ENCODE results near the gene NEFH. TPM values are rescaled to one million over a fixed set of nuclear protein-coding genes. Genes with fewer than 3 reads are reported as not detected.

NEFH gene
- total and polyA plus RNA-seq, 2 donors (not counting 3 experiments of a cell fraction or from before 2014, with no cell fraction given): 0.09 to 0.59 TPM

DNA sequence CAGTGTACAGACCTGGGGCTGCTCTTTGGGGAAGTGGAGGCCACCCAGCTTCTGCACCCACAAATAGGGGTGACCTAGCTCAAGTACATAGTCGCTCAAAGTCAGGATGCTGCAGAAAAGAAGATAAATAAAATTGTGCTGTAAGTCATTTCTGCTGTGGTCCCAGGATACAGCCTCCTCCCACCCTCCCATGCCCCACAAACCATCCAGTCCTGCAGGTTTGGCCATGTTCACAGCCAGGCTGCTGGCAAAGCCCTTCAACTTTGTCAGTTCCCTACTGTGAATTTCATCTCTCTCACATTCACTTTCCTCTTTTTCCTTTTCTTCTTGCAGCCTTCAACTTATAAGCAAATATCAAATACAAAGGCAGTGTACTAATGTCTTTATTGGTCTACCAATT is 40.0 kb downstream of the NEFH start:
- POLR2A ChIA-PET: no interaction called here
- H3K27ac ChIP-seq (ENCODE audit: insufficient read depth, low read depth, low read length): no peak overlapping the region

More for the DNA sequence above, 40.0 kb downstream of the NEFH start:
- Histone ChIP-seq H3K79me2 (ENCODE audit: control insufficient read depth, insufficient read depth, low read length) (no peaks in the 10 kb centered on the region), H2AFZ (ENCODE audit: low read depth, low read length) (no peak overlapping the region), H3K4me1 (ENCODE audit: control insufficient read depth, extremely low read depth, insufficient read depth, low read length) (peaks cover 12% of the 10 kb centered on the region), H3K36me3 (ENCODE audit: control insufficient read depth in 2 of 2, extremely low read depth in 1 of 2, insufficient read depth in 2 of 2, low read length in 2 of 2) (peaks cover 18 to 54% of the 10 kb centered on the region in 2 experiments), H3K4me2 (ENCODE audit: insufficient read depth, low read length) (no peak overlapping the region), H4K20me1 (replicated peaks; ENCODE audit: control insufficient read depth, extremely low read depth, insufficient read depth, low read length) (no peaks in the 10 kb centered on the region), H3K27me3 (ENCODE audit: control insufficient read depth in 2 of 2, insufficient read depth in 2 of 2, low read length in 2 of 2) (no peaks in the 10 kb centered on the region), H3K4me3 (replicated peaks in 1 of 3; ENCODE audit: insufficient read depth in 1 of 3, low read depth in 1 of 3, low read length in 3 of 3) (no peak overlapping the region), H3K9me3 (replicated peaks; ENCODE audit: control insufficient read depth, insufficient read depth, low read length) (no peaks in the 10 kb centered on the region), H3K9me1 (replicated peaks; ENCODE audit: control insufficient read depth, extremely low read depth, insufficient read depth, low read length) (no peaks in the 10 kb centered on the region), H3K9ac (replicated peaks; ENCODE audit: extremely low read depth, insufficient read depth, low read length) (no peak overlapping the region)
- dilution Hi-C loops (cut with MboI; ENCODE audit: extremely low pct_ligation_motif_present, low sequenced_read_pairs): no loop called here
- BruUV-seq (replicated peaks): no TSS peak
- DNase-seq (ENCODE audit: low read depth, low spot score) (no peak), FAIRE-seq (no peak)
- CTCF ChIA-PET: interaction anchor here (1.2 to 1.7 kb wide), 2 partner anchors 9 to 16 kb away, joined by 4 to 8 read pairs; no protein-coding TSS in a partner anchor
- intact Hi-C loops (cut with micrococcal nuclease): loop anchor here (5.0 kb wide), 1 partner anchor 123 kb away; no protein-coding TSS in a partner anchor
- TF ChIP-seq, protein P1, sequence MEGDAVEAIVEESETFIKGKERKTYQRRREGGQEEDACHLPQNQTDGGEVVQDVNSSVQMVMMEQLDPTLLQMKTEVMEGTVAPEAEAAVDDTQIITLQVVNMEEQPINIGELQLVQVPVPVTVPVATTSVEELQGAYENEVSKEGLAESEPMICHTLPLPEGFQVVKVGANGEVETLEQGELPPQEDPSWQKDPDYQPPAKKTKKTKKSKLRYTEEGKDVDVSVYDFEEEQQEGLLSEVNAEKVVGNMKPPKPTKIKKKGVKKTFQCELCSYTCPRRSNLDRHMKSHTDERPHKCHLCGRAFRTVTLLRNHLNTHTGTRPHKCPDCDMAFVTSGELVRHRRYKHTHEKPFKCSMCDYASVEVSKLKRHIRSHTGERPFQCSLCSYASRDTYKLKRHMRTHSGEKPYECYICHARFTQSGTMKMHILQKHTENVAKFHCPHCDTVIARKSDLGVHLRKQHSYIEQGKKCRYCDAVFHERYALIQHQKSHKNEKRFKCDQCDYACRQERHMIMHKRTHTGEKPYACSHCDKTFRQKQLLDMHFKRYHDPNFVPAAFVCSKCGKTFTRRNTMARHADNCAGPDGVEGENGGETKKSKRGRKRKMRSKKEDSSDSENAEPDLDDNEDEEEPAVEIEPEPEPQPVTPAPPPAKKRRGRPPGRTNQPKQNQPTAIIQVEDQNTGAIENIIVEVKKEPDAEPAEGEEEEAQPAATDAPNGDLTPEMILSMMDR (IDR thresholded peaks at IDR 0.05; ENCODE audit: extremely low read depth in 1 of 2, insufficient read depth in 1 of 2, low read depth in 1 of 2, low read length in 2 of 2): no peak
- no peak for TF ChIP-seq GATA2 (IDR thresholded peaks at IDR 0.05; ENCODE audit: insufficient read depth, insufficient read length, low read depth, low read length)
- no peak for TF ChIP-seq POLR2A (IDR thresholded peaks at IDR 0.05; ENCODE audit: low read depth, low read length)
- TF ChIP-seq, protein P2, sequence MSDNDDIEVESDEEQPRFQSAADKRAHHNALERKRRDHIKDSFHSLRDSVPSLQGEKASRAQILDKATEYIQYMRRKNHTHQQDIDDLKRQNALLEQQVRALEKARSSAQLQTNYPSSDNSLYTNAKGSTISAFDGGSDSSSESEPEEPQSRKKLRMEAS (IDR thresholded peaks at IDR 0.05; ENCODE audit: insufficient read depth, insufficient read length): no peak
- TF ChIP-seq POLR2AphosphoS5 (IDR thresholded peaks at IDR 0.05; ENCODE audit: insufficient read depth, low read depth, low read length): no peak
- no peak for TF ChIP-seq MYC (IDR thresholded peaks at IDR 0.05; ENCODE audit: low read depth, low read length)
- no peak for TF ChIP-seq EZH2 (IDR thresholded peaks at IDR 0.05; ENCODE audit: borderline replicate concordance, low read depth, low read length, severe bottlenecking)
- TF ChIP-seq JUN (IDR thresholded peaks at IDR 0.05; ENCODE audit: borderline replicate concordance, insufficient read depth, insufficient read length, low read depth): no peak
- no peak for TF ChIP-seq FOS (IDR thresholded peaks at IDR 0.05; ENCODE audit: borderline replicate concordance, insufficient read depth, low read length)
